H1 (cell line): ENCODE measurements around the gene AHRR. TPM values are rescaled to one million over a fixed set of nuclear protein-coding genes. Genes with fewer than 3 reads are reported as not detected.

Experiments used
- CTCF ChIA-PET: fragments of 300-600 bp; sonication (Branson Sonifier 250); formaldehyde crosslinking; loops from one replicate; lab custom pipeline; 2021; ENCODE audit not compliant: partially characterized antibody; lab: Charles Lee
- POLR2A ChIA-PET: fragments of 300-600 bp; sonication (Branson Sonifier 250); formaldehyde crosslinking; loops from one replicate; lab custom pipeline; 2021; ENCODE audit warnings: inconsistent platforms; ENCODE audit not compliant: partially characterized antibody; lab: Charles Lee
- DNase-seq, 2 experiments: peaks; one replicate each; pipeline versions ENCODE4 v3.0.0 to v3.0.0-alpha.2; 2010 to 2022; ENCODE audit warnings: low spot score in 2 of 2, low read depth in 1 of 2, mixed read lengths in 1 of 2
- FAIRE-seq: peaks from 2 replicates; lab custom pipeline; 2011; peaks lifted over from hg19 to GRCh38; lab: Jason Lieb, UNC
- H2AFZ ChIP-seq: 2 replicates; pipeline ENCODE4 v1.8.1; 2012; ENCODE audit warnings: low read length, inconsistent platforms
- H2AK5ac ChIP-seq: 2 replicates; pipeline ENCODE4 v1.6.1; 2013; ENCODE audit warnings: low read depth, low read length
- H2BK120ac ChIP-seq: replicated peaks from 2 replicates; pipeline ENCODE3; 2013; ENCODE audit warnings: low read depth, low read length, inconsistent platforms
- H2BK12ac ChIP-seq: 2 replicates; pipeline ENCODE4 v1.6.1; 2013; ENCODE audit warnings: low read depth, low read length
- H2BK15ac ChIP-seq: 2 replicates; pipeline ENCODE4 v1.6.1; 2013; ENCODE audit warnings: low read length
- H2BK20ac ChIP-seq: 2 replicates; pipeline ENCODE4 v1.6.1; 2013; ENCODE audit warnings: low read length
- H2BK5ac ChIP-seq: 2 replicates; pipeline ENCODE4 v1.6.1; 2013; ENCODE audit warnings: low read depth, low read length
- H3K14ac ChIP-seq: 2 replicates; pipeline ENCODE4 v1.6.1; 2013; ENCODE audit warnings: inconsistent platforms; ENCODE audit not compliant: insufficient read length
- H3K18ac ChIP-seq: 2 replicates; pipeline ENCODE4 v1.6.1; 2013; ENCODE audit warnings: low read length; ENCODE audit errors: extremely low read depth
- H3K23ac ChIP-seq: 2 replicates; pipeline ENCODE4 v1.6.1; 2013; ENCODE audit warnings: inconsistent platforms; ENCODE audit not compliant: insufficient read length
- H3K23me2 ChIP-seq: 2 replicates; pipeline ENCODE4 v1.6.1; 2013; ENCODE audit warnings: low read depth, low read length
- H3K27ac ChIP-seq: 2 replicates; pipeline ENCODE4 v1.6.1; 2011; ENCODE audit warnings: low read depth, low read length, inconsistent platforms
- H3K27me3 ChIP-seq, 4 experiments: replicated peaks in 1 of 4; 1 replicate in 1 of 4; 2 replicates in 3 of 4; pipeline versions ENCODE4 v1.6.1 to v1.8.1; 2011 to 2013; ENCODE audit warnings: low read length in 3 of 4, mild to moderate bottlenecking in 3 of 4, inconsistent platforms in 2 of 4, mixed read lengths in 2 of 4, moderate library complexity in 1 of 4; ENCODE audit not compliant: control insufficient read depth in 3 of 4, insufficient read depth in 3 of 4; ENCODE audit errors: extremely low read depth in 1 of 4
- H3K36me3 ChIP-seq, 4 experiments: 2 replicates each; pipeline versions ENCODE4 v1.6.1 to v1.8.1; 2011 to 2013; ENCODE audit warnings: mild to moderate bottlenecking in 4 of 4, low read length in 3 of 4, moderate library complexity in 2 of 4, control low read depth in 1 of 4, inconsistent platforms in 1 of 4; ENCODE audit not compliant: insufficient read depth in 4 of 4, control insufficient read depth in 2 of 4
- H3K4ac ChIP-seq: replicated peaks from 2 replicates; pipeline ENCODE3; 2013; ENCODE audit warnings: low read length, low read depth, mixed read lengths, inconsistent platforms; ENCODE audit not compliant: insufficient read length
- H3K4me1 ChIP-seq, 4 experiments: replicated peaks in 1 of 4; 1 replicate in 1 of 4; 2 replicates in 3 of 4; pipeline versions ENCODE4 v1.6.1 to v1.8.1; 2011 to 2013; ENCODE audit warnings: low read length in 3 of 4, inconsistent platforms in 2 of 4, mixed read lengths in 1 of 4; ENCODE audit not compliant: insufficient read depth in 4 of 4, control insufficient read depth in 3 of 4
- H3K4me2 ChIP-seq, 2 experiments: 2 replicates each; pipeline versions ENCODE4 v1.6.1 to v1.8.1; 2011 to 2013; ENCODE audit warnings: low read depth in 2 of 2, low read length in 2 of 2, control low read depth in 1 of 2, inconsistent platforms in 1 of 2, mild to moderate bottlenecking in 1 of 2; ENCODE audit not compliant: insufficient read depth in 1 of 2
- H3K4me3 ChIP-seq, 4 experiments: fragments of 200-600, 300-600 bp in 1 of 4; sonication (generic), shearing (Covaris generic), sonication (Bioruptor Twin) in 1 of 4; 2 replicates each; pipeline versions ENCODE4 v1.5.1 to v1.8.1; 2011 to 2016; ENCODE audit warnings: low read length in 4 of 4, low read depth in 3 of 4, control low read depth in 2 of 4, inconsistent platforms in 2 of 4, mild to moderate bottlenecking in 2 of 4, mixed read lengths in 1 of 4, moderate library complexity in 1 of 4; ENCODE audit not compliant: insufficient read depth in 2 of 4; ENCODE audit errors: extremely low read depth in 1 of 4
- H3K56ac ChIP-seq: replicated peaks from 2 replicates; pipeline ENCODE3; 2013; ENCODE audit warnings: low read depth, mild to moderate bottlenecking, mixed read lengths, low read length, inconsistent platforms; ENCODE audit not compliant: insufficient read length
- H3K79me1 ChIP-seq: 2 replicates; pipeline ENCODE4 v1.6.1; 2013; ENCODE audit warnings: low read depth, low read length, control low read depth
- H3K79me2 ChIP-seq, 2 experiments: 2 replicates each; pipeline versions ENCODE4 v1.6.1 to v1.8.1; 2012 to 2013; ENCODE audit warnings: low read length in 2 of 2, mild to moderate bottlenecking in 2 of 2, inconsistent platforms in 1 of 2; ENCODE audit not compliant: insufficient read depth in 2 of 2, control insufficient read depth in 1 of 2
- H3K9ac ChIP-seq, 4 experiments: replicated peaks in 1 of 4; 1 replicate in 1 of 4; 2 replicates in 3 of 4; pipeline versions ENCODE4 v1.6.1 to v1.8.1; 2011 to 2013; ENCODE audit warnings: low read depth in 3 of 4, low read length in 3 of 4, control low read depth in 2 of 4, mild to moderate bottlenecking in 2 of 4, moderate library complexity in 2 of 4, inconsistent platforms in 1 of 4; ENCODE audit errors: extremely low read depth in 1 of 4
- H3K9me3 ChIP-seq, 2 experiments: 2 replicates each; pipeline versions ENCODE4 v1.6.1 to v1.8.1; 2012 to 2013; ENCODE audit warnings: mild to moderate bottlenecking in 2 of 2, moderate library complexity in 2 of 2, control low read depth in 1 of 2, inconsistent platforms in 1 of 2, low read depth in 1 of 2, low read length in 1 of 2, mixed read lengths in 1 of 2; ENCODE audit not compliant: insufficient read depth in 2 of 2
- H4K20me1 ChIP-seq, 2 experiments: replicated peaks in 1 of 2; 2 replicates each; pipeline versions ENCODE3 to v1.8.1; 2011 to 2013; ENCODE audit warnings: inconsistent platforms in 2 of 2, low read length in 2 of 2, mild to moderate bottlenecking in 1 of 2; ENCODE audit not compliant: insufficient read depth in 2 of 2, control insufficient read depth in 1 of 2
- H4K5ac ChIP-seq: 2 replicates; pipeline ENCODE4 v1.6.1; 2013; ENCODE audit warnings: low read length, low read depth, mixed read lengths, inconsistent platforms; ENCODE audit not compliant: insufficient read length
- H4K8ac ChIP-seq: 2 replicates; pipeline ENCODE4 v1.8.0; 2013; ENCODE audit warnings: mild to moderate bottlenecking, moderate library complexity, low read length, inconsistent platforms; ENCODE audit not compliant: insufficient read depth; ENCODE audit errors: extremely low read depth
- H4K91ac ChIP-seq: replicated peaks from 2 replicates; pipeline ENCODE3; 2013; ENCODE audit warnings: low read length, mixed read lengths, inconsistent platforms; ENCODE audit not compliant: insufficient read length
- BCL11A ChIP-seq, 2 experiments: IDR thresholded peaks; one replicate each; pipeline ENCODE4 v1.6.1; 2011; ENCODE audit warnings: low read depth in 2 of 2, low read length in 2 of 2, mild to moderate bottlenecking in 2 of 2
- CEBPB ChIP-seq: IDR thresholded peaks from 2 replicates; pipeline ENCODE4 v1.6.1; 2012; ENCODE audit warnings: low read depth, low read length
- CHD1 ChIP-seq: IDR thresholded peaks from 2 replicates; pipeline ENCODE4 v1.6.1; 2012; ENCODE audit warnings: low read depth, low read length, improper control_type of control experiment
- E2F6 ChIP-seq: IDR thresholded peaks from 2 replicates; pipeline ENCODE4 v1.6.1; 2012; ENCODE audit warnings: inconsistent platforms
- EP300 ChIP-seq, 2 experiments: IDR thresholded peaks; 1 replicate in 1 of 2; 2 replicates in 1 of 2; pipeline ENCODE4 v1.6.1; 2011 to 2012; ENCODE audit warnings: low read depth in 2 of 2, low read length in 2 of 2, mild to moderate bottlenecking in 2 of 2, borderline replicate concordance in 1 of 2, inconsistent platforms in 1 of 2, moderate library complexity in 1 of 2
- FOSL1 ChIP-seq: IDR thresholded peaks from 2 replicates; pipeline ENCODE4 v1.6.1; 2011; ENCODE audit warnings: mild to moderate bottlenecking, low read depth, low read length, moderate library complexity; ENCODE audit not compliant: insufficient read depth
- KDM4A ChIP-seq: IDR thresholded peaks from one replicate; pipeline ENCODE4 v1.7.1; 2012; ENCODE audit warnings: low read depth, mild to moderate bottlenecking, moderate library complexity, low read length, inconsistent platforms; ENCODE audit not compliant: severe bottlenecking
- NANOG ChIP-seq: IDR thresholded peaks from 2 replicates; pipeline ENCODE4 v1.6.1; 2011; ENCODE audit warnings: low read length, low read depth, mild to moderate bottlenecking, inconsistent platforms; ENCODE audit not compliant: insufficient read depth, poor library complexity, severe bottlenecking
- POLR2AphosphoS5 ChIP-seq: IDR thresholded peaks from 2 replicates; pipeline ENCODE4 v1.6.1; 2011; ENCODE audit warnings: low read depth, low read length
- SRF ChIP-seq: IDR thresholded peaks from 2 replicates; pipeline ENCODE4 v1.6.1; 2011; ENCODE audit warnings: mild to moderate bottlenecking, low read depth, low read length, moderate library complexity
- TCF12 ChIP-seq: IDR thresholded peaks from 2 replicates; pipeline ENCODE4 v1.6.1; 2011; ENCODE audit warnings: low read depth, mild to moderate bottlenecking, low read length
- WGBS, 2 experiments: shearing (Covaris generic) in 1 of 2; methylation state at CpG; one replicate each; pipeline versions ENCODE4 v1.1.6 to v1.1.7; 2013 to 2015; ENCODE audit warnings: low lambda C conversion rate in 2 of 2, mixed read lengths in 2 of 2, inconsistent platforms in 1 of 2, low coverage in 1 of 2, missing lambda C conversion rate in 1 of 2; ENCODE audit not compliant: insufficient replicate concordance in 2 of 2, insufficient coverage in 1 of 2, insufficient read length in 1 of 2; ENCODE audit errors: extremely low coverage in 1 of 2, missing lambda C conversion rate in 1 of 2; 5-methylcytosine and 5-hydroxymethylcytosine counted together
- polyA plus RNA-seq, 7 experiments: library from polyadenylated mRNA; depleted of rRNA in 3 of 7; stranded (reverse) in 5 of 7; unstranded in 2 of 7; fragments of >200 nt in 5 of 7; fragments of 200-250 nt in 2 of 7; gene quantifications; 1 replicate in 5 of 7; 2 replicates in 1 of 7; 4 replicates in 1 of 7; pipeline versions ENCODE4 v1.2.1 to v1.2.3, GENCODE V29; 2011 to 2013; ENCODE audit warnings: missing spikeins in 2 of 7, mixed read lengths in 2 of 7
- total RNA-seq: library from RNA; stranded (reverse); fragmentation: NEBNext Ultra II Directional; extraction: Animal tissue kit (Norgen Biotek cat#: 25700); gene quantifications from 2 replicates; pipeline ENCODE4 v1.2.1, GENCODE V29; 2021

AHRR gene
- total and polyA plus RNA-seq, 2 of the 8 experiments (the other 6 are each of a cell fraction or from before 2014, with no cell fraction given) = 0.41 to 0.80 TPM

- H3K4me1 ChIP-seq = peaks cover 0 to 6% (median 2%) of the 10 kb centered on the region in 4 experiments; a peak in 4 of 7 replicates
- POLR2A ChIA-PET = no interaction called here
- no peak overlapping the region for H2BK12ac ChIP-seq
- no peak overlapping the region for H3K4me2 ChIP-seq
- no peak overlapping the region for H3K18ac ChIP-seq
- H3K23ac ChIP-seq = no peak overlapping the region
- no peak overlapping the region for H2BK120ac ChIP-seq
- H3K79me2 ChIP-seq = no peaks in the 10 kb centered on the region
- H4K91ac ChIP-seq = no peak overlapping the region
- H3K9ac ChIP-seq = no peak overlapping the region
- FAIRE-seq (no peak), DNase-seq (no peak)
- H3K23me2 ChIP-seq = peaks cover 4% of the 10 kb centered on the region; the same call in 1 of the 2 replicates
- no peak overlapping the region for H4K8ac ChIP-seq
- H3K27ac ChIP-seq = no peak overlapping the region
- peaks cover 0 to 10% of the 10 kb centered on the region in 2 experiments for H4K20me1 ChIP-seq
- no peak overlapping the region for H3K4me3 ChIP-seq
- H3K36me3 ChIP-seq = peaks cover 0 to 2% (median 0%) of the 10 kb centered on the region in 4 experiments; a peak in 2 of 8 replicates
- 72% methylated on average over 5 of the region's 6 CpGs; no CpG with 5 or more reads in 1 of the 2 experiments for WGBS, 2 experiments
- no peak overlapping the region for H3K56ac ChIP-seq
- H2BK15ac ChIP-seq = no peak overlapping the region
- H3K14ac ChIP-seq = no peak overlapping the region
- no peak overlapping the region for H3K4ac ChIP-seq
- no peak overlapping the region for H2AK5ac ChIP-seq
- no peak overlapping the region for H2BK5ac ChIP-seq
- H3K27me3 ChIP-seq = peaks cover 0 to 3% (median 0%) of the 10 kb centered on the region in 4 experiments; a peak in 3 of 7 replicates
- no peak overlapping the region for H2AFZ ChIP-seq
- CTCF ChIA-PET = no interaction called here
- H2BK20ac ChIP-seq = no peak overlapping the region
- H3K79me1 ChIP-seq = no peaks in the 10 kb centered on the region; the same call in 1 of the 2 replicates
- no peaks in the 10 kb centered on the region for H3K9me3 ChIP-seq
- no peak overlapping the region for H4K5ac ChIP-seq
- no peak for TF ChIP-seq CEBPB
- TF ChIP-seq FOSL1 = no peak
- TF ChIP-seq SRF = no peak
- no peak for TF ChIP-seq TCF12
- TF ChIP-seq E2F6 = no peak
- no peak for TF ChIP-seq CHD1
- TF ChIP-seq NANOG = no peak
- TF ChIP-seq BCL11A (IDR thresholded peaks at IDR 0.05; ENCODE audit: low read depth in 2 of 2, low read length in 2 of 2) = no peak
- no peak for TF ChIP-seq EP300 (IDR thresholded peaks at IDR 0.05; ENCODE audit: borderline replicate concordance in 1 of 2, low read depth in 2 of 2, low read length in 2 of 2)
- no peak for TF ChIP-seq KDM4A
- TF ChIP-seq POLR2AphosphoS5 = no peak
These were observed 146.9 kb downstream of the AHRR start for GRCh38 chr5:468401-468800.
